Stomach (tissue), 9 donors: ENCODE measurements around the gene ETFRF1. TPM values are rescaled to one million over a fixed set of nuclear protein-coding genes. Genes with fewer than 3 reads are reported as not detected.

Source experiments
- DNase-seq, 2 donors: peaks; one replicate each; pipeline versions ENCODE4 v3.0.0 to v3.0.0-alpha.2; 2013 to 2019
- H3K27ac ChIP-seq, 5 donors: fragments of 200-600 bp in 4 of 5; sonication (generic) in 4 of 5; one replicate each; pipeline ENCODE4 v1.5.1; 2013 to 2019; ENCODE audit warnings: mild to moderate bottlenecking in 1 of 5, moderate library complexity in 1 of 5
- H3K27me3 ChIP-seq, 3 donors: fragments of 200-600 bp; sonication (generic); one replicate each; pipeline ENCODE4 v1.5.1; 2017 to 2019; ENCODE audit warnings: mixed run types in 1 of 3
- H3K36me3 ChIP-seq, 4 donors: fragments of 200-600 bp; sonication (generic); 1 replicate in 3 of 4; 2 replicates in 1 of 4; pipeline ENCODE4 v1.5.1; 2016 to 2019
- H3K4me1 ChIP-seq, 4 donors: fragments of 200-600 bp; sonication (generic); one replicate each; pipeline ENCODE4 v1.5.1; 2016 to 2019
- H3K4me3 ChIP-seq, 4 donors: fragments of 200-600 bp; sonication (generic) in 3 of 4; one replicate each; pipeline ENCODE4 v1.5.1; 2016 to 2019; ENCODE audit warnings: mild to moderate bottlenecking in 1 of 4
- H3K9me3 ChIP-seq, 4 donors: fragments of 200-600 bp; sonication (generic); one replicate each; pipeline ENCODE4 v1.5.1; 2016 to 2019
- EP300 ChIP-seq: sonication (generic); formaldehyde crosslinking; IDR thresholded peaks from one replicate; pipeline ENCODE4 v1.6.1; 2017; ENCODE audit warnings: antibody characterized with exemption
- POLR2A ChIP-seq, 4 donors: fragments of 450-650 bp; IDR thresholded peaks; one replicate each; pipeline ENCODE4 v1.6.1; 2016; ENCODE audit warnings: antibody characterized with exemption in 4 of 4, control low read depth in 2 of 4, mild to moderate bottlenecking in 1 of 4, moderate library complexity in 1 of 4
- POLR2AphosphoS5 ChIP-seq, 3 donors: sonication (generic); formaldehyde crosslinking; IDR thresholded peaks; one replicate each; pipeline ENCODE4 v1.6.1; 2016; ENCODE audit warnings: antibody characterized with exemption in 3 of 3
- WGBS, 5 donors: extraction: QIAGEN DNeasy Blood & Tissue Kit in 3 of 5; methylation state at CpG; one replicate each; pipeline versions ENCODE4 v1.1.5 to v1.1.7; 2013 to 2018; 5-methylcytosine and 5-hydroxymethylcytosine counted together
- intact Hi-C: fragments of 100-400 bp; cut with DNase I; formaldehyde crosslinking; loops from one replicate; pipeline ENCODE4 v1.15.1; 2023; ENCODE audit warnings: low total_unique reads
- polyA plus RNA-seq, 3 donors: library from polyadenylated mRNA; stranded (reverse); fragments of 200-250 nt; gene quantifications; one replicate each; pipeline ENCODE4 v1.2.3, GENCODE V29; 2013
- total RNA-seq, 5 donors: library from RNA; depleted of rRNA; stranded (reverse); fragments of >200 nt; gene quantifications; one replicate each; pipeline versions ENCODE4 v1.1.0 to v1.2.3, GENCODE V29; 2014 to 2016
- TF ChIP-seq, protein P1 (sequence below), 7 experiments: fragments of 450-650 bp in 4 of 7; fragments of 200-600 bp in 3 of 7; sonication (generic) in 3 of 7; IDR thresholded peaks; one replicate each; pipeline ENCODE4 v1.5.1; 2016 to 2019; ENCODE audit warnings: antibody characterized with exemption in 7 of 7, control low read depth in 2 of 7, mild to moderate bottlenecking in 1 of 7
- donor health status: healthy with polysubstance abuse.
- donor health status: Bipolar disorder and iron deficiency.
- donor health status: healthy.

ETFRF1 gene
- total and polyA plus RNA-seq, 8 donors = 1.4 to 50.9 (median 20.6) TPM

DNA sequence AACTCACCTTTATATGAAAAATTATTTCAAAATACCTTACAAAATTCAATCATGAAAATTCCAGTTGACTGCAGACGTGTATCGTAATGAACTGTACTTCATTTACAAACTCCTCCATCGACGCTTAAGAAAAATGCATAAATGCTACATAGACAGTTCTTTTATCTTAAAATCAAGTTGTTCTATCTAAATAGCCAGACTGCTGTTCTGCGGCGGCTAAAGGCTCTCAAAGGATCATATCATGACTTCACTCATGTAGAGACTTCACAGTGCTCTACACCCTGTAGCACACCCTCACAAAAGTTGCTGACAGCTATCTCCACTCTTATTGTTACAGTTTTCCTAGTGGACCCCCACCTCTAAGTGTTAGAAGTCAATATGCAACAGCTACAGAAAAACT is 50.5 kb downstream of the ETFRF1 start:
- Histone ChIP-seq H3K9me3 (no peaks in the 10 kb centered on the region), H3K4me1 (peaks cover 0 to 85% (median 44%) of the 10 kb centered on the region in 4 donors), H3K27ac (no peak overlapping the region), H3K36me3 (peaks cover 0 to 18% (median 2%) of the 10 kb centered on the region in 4 donors), H3K27me3 (no peaks in the 10 kb centered on the region), H3K4me3 (no peak overlapping the region)
- WGBS, 5 donors = 92 to 96% (median 95%) methylated on average over 6 of the region's 6 CpGs
- DNase-seq = no peak
- intact Hi-C loops = no loop called here
- TF ChIP-seq, protein P1, sequence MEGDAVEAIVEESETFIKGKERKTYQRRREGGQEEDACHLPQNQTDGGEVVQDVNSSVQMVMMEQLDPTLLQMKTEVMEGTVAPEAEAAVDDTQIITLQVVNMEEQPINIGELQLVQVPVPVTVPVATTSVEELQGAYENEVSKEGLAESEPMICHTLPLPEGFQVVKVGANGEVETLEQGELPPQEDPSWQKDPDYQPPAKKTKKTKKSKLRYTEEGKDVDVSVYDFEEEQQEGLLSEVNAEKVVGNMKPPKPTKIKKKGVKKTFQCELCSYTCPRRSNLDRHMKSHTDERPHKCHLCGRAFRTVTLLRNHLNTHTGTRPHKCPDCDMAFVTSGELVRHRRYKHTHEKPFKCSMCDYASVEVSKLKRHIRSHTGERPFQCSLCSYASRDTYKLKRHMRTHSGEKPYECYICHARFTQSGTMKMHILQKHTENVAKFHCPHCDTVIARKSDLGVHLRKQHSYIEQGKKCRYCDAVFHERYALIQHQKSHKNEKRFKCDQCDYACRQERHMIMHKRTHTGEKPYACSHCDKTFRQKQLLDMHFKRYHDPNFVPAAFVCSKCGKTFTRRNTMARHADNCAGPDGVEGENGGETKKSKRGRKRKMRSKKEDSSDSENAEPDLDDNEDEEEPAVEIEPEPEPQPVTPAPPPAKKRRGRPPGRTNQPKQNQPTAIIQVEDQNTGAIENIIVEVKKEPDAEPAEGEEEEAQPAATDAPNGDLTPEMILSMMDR (IDR thresholded peaks at IDR 0.05) = no peak
- TF ChIP-seq POLR2AphosphoS5 (IDR thresholded peaks at IDR 0.05) = no peak

DNA sequence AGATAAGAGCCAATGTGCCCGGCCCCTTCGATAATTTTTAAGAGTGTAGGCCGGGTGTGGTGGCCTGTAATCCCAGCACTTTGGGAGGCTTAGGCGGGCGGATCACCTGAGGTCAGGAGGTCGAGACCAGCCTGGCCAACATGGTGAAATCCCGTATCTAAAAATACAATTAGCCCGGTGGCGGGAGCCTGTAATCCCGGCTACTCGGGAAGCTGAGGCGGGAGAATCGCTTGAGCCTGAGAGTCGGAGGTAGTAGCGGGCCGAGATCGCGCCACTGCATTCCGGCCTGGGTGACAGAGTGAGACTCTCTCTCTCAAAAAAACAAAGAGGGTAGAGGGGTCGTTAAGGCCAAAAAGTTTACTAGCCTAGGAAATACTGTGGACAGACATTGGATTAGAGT is 53.1 kb downstream of the ETFRF1 start:
- intact Hi-C loops = no loop called here

DNA sequence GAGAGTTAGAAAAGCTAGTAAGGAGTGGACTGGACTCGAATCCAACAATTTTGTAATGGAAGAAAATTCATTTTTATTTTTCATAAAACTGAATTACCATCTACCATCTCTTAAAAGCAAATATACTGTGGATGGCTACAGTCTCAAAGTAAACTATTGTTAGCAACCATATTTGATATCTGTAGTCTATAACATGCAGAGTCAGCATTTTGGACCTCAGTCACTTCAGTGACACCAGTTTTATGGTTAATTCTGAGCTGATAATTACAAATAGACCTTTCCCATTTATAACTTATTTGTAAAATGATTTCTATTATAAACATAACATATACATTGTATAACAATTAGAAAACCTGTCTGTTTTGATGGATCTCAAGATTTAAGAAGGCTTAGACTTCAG is 53.7 kb downstream of the ETFRF1 start:
- H3K36me3 ChIP-seq = peaks cover 0 to 12% (median 2%) of the 10 kb centered on the region in 4 donors
- intact Hi-C loops = no loop called here
- H3K27me3 ChIP-seq = no peaks in the 10 kb centered on the region
- TF ChIP-seq, protein P1 (IDR thresholded peaks at IDR 0.05) = no peak
- TF ChIP-seq EP300 = no peak
- TF ChIP-seq POLR2AphosphoS5 (IDR thresholded peaks at IDR 0.05) = no peak
- TF ChIP-seq POLR2A (IDR thresholded peaks at IDR 0.05) = no peak
- DNase-seq = no peak
- WGBS, 5 donors = 95 to 100% (median 97%) methylated on average over 1 of the region's 1 CpG
- H3K4me1 ChIP-seq = peaks cover 5 to 67% (median 38%) of the 10 kb centered on the region in 4 donors
- peak overlapping the region in 1 of 4 donors; percentile 74 for H3K4me3 ChIP-seq
- H3K27ac ChIP-seq = no peak overlapping the region
- H3K9me3 ChIP-seq = no peaks in the 10 kb centered on the region

More for the DNA sequence above, 53.1 kb downstream of the ETFRF1 start:
- H3K4me1 ChIP-seq = peaks cover 0 to 67% (median 41%) of the 10 kb centered on the region in 4 donors
- TF ChIP-seq POLR2AphosphoS5 (IDR thresholded peaks at IDR 0.05) (no peak), POLR2A (IDR thresholded peaks at IDR 0.05) (no peak), EP300 (no peak)
- TF ChIP-seq, protein P1 (IDR thresholded peaks at IDR 0.05) = no peak
- H3K36me3 ChIP-seq = peaks cover 0 to 15% (median 2%) of the 10 kb centered on the region in 4 donors
- WGBS, 5 donors = 94 to 97% (median 96%) methylated on average over 20 of the region's 20 CpGs
- H3K4me3 ChIP-seq = no peak overlapping the region
- no peaks in the 10 kb centered on the region for H3K9me3 ChIP-seq
- H3K27ac ChIP-seq = no peak overlapping the region
- DNase-seq = no peak
- no peaks in the 10 kb centered on the region for H3K27me3 ChIP-seq

DNA sequence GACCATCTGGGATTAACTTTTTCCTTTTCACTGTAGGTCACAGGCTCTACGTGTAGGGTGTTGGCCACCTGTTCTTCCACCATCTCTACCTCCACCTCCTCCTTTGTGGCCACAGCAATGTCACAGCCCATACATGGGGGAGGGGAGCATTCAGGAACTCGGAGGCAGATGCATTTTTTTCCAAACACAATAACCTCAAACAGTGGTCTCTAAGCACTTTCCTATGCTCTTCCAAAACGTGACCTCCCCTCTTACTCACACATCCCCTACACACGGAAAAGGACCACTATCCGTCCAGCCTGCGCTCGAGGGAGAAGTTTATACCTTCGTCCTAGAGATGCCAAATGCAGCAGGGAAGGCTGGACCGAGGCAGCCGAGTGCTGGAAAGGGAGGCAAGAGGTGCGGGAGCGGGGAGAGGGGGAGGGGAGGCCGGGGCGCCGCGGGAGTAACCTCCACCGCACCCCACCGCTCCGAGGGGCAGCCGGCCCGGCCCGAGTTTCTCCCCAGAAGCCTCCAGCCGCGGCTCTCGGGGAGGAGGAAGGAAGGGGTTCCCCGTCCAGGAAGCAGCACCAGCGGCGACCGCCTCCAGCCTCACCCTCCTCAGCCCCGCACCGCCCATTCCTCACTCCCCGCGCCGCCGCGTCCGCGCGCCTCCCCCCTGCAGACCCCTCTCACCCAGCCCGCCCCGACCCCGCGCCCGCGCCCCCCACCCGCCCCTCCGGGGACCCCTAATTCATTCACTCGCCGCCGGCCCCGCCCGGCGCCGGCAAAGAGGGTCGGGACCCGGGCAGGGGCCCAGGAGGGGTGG is 55.1 kb downstream of the ETFRF1 start:
- intact Hi-C loops = loop anchor here (5.0 kb wide), 1 partner anchor 132 kb away; no protein-coding TSS in a partner anchor
- Histone ChIP-seq H3K9me3 (no peaks in the 10 kb centered on the region), H3K27me3 (no peaks in the 10 kb centered on the region), H3K4me1 (peaks cover 7 to 67% (median 44%) of the 10 kb centered on the region in 4 donors), H3K4me3 (peak overlapping the region; percentile 74 to 100 (median 86)), H3K27ac (peak overlapping the region; percentile 96 to 100 (median 98)), H3K36me3 (peaks cover 0 to 3% (median 0%) of the 10 kb centered on the region in 4 donors)
- TF ChIP-seq POLR2AphosphoS5 (IDR thresholded peaks at IDR 0.05) = peak in 2 of 3 donors; percentile 34 to 38
- TF ChIP-seq POLR2A (IDR thresholded peaks at IDR 0.05) = no peak
- TF ChIP-seq, protein P1 (IDR thresholded peaks at IDR 0.05) = no peak
- 1% methylated on average over 28 to 56 of the region's 56 CpGs for WGBS, 5 donors
- peak; percentile 62 to 86 for DNase-seq
